HG03378 (cell line): Measurements from ENCODE around the gene ARL2BP.
"Not testable (repeated sequence)": the region's sequence is repeated elsewhere in the genome, so short reads cannot be mapped to it uniquely, and the experiment has no call there.

Experiments used
- ATAC-seq: cut with Tn5 transposase; IDR thresholded peaks from one replicate; pipeline ENCODE4 v1.9.1; 2021; ENCODE audit warnings: mild to moderate bottlenecking, moderate library complexity; ENCODE audit not compliant: unreplicated experiment

Gene ARL2BP

GRCh38 chr16:57262841-57263540 lies 17.9 kb downstream of the ARL2BP start:
- ATAC-seq, result no peak

- no peak for ATAC-seq
Measured at GRCh38 chr16:57263541-57264351, 18.7 kb downstream of the ARL2BP start.

GRCh38 chr16:57264381-57264780 lies 19.3 kb downstream of the ARL2BP start:
- ATAC-seq, result no peak

GRCh38 chr16:57264950-57265371 lies 19.9 kb downstream of the ARL2BP start:
- no peak for ATAC-seq

GRCh38 chr16:57265850-57266530 lies 20.9 kb downstream of the ARL2BP start:
- no peak for ATAC-seq

GRCh38 chr16:57266531-57267260 lies 21.6 kb downstream of the ARL2BP start:
- no peak for ATAC-seq

- ATAC-seq, result not testable (repeated sequence)
Measured at GRCh38 chr16:57267343-57267742, 22.3 kb downstream of the ARL2BP start.

GRCh38 chr16:57268804-57269800 lies 24.0 kb downstream of the ARL2BP start:
- ATAC-seq, result no peak

GRCh38 chr16:57270221-57271062 lies 25.4 kb downstream of the ARL2BP start:
- no peak for ATAC-seq

- ATAC-seq, result no peak
Measured at GRCh38 chr16:57271063-57271345, 25.9 kb downstream of the ARL2BP start.

GRCh38 chr16:57271867-57272495 lies 26.9 kb downstream of the ARL2BP start:
- no peak for ATAC-seq

GRCh38 chr16:57273359-57273758 lies 28.3 kb downstream of the ARL2BP start:
- ATAC-seq, result no peak

GRCh38 chr16:57273826-57274225 lies 28.8 kb downstream of the ARL2BP start:
- ATAC-seq, result no peak

- ATAC-seq, result not testable (repeated sequence)
Measured at GRCh38 chr16:57275946-57276345, 30.9 kb downstream of the ARL2BP start.

- no peak for ATAC-seq
Measured at GRCh38 chr16:57276596-57276995, 31.5 kb downstream of the ARL2BP start.

- ATAC-seq, result no peak
Measured at GRCh38 chr16:57277586-57277985, 32.5 kb downstream of the ARL2BP start.

GRCh38 chr16:57278494-57278893 lies 33.4 kb downstream of the ARL2BP start:
- no peak for ATAC-seq

- ATAC-seq, result no peak
Measured at GRCh38 chr16:57279780-57280638, 35.0 kb downstream of the ARL2BP start.
